SK-N-DZ (cell line): ENCODE results near the gene NMT2. TPM values are rescaled to one million over a fixed set of nuclear protein-coding genes. Genes with fewer than 3 reads are reported as not detected.
"Not testable (repeated sequence)": the region's sequence is repeated elsewhere in the genome, so short reads cannot be mapped to it uniquely, and the experiment has no call there.

Source experiments
- DNase-seq: peaks from one replicate; pipeline ENCODE4 v3.0.0-alpha.2; 2015; ENCODE audit warnings: low spot score
- polyA plus RNA-seq, 2 experiments: library from polyadenylated mRNA; depleted of rRNA; stranded (reverse); fragments of >200 nt; gene quantifications; 2 replicates each; pipeline ENCODE4 v1.2.3, GENCODE V29; 2014

The NMT2 gene
- polyA plus RNA-seq (2014; cell fraction: cytosol; rRNA removed) = 10.8 and 13.0 TPM in 2 replicates
- 11.3 and 15.0 TPM in 2 replicates for polyA plus RNA-seq (2014; cell fraction: nucleus; rRNA removed)

DNA sequence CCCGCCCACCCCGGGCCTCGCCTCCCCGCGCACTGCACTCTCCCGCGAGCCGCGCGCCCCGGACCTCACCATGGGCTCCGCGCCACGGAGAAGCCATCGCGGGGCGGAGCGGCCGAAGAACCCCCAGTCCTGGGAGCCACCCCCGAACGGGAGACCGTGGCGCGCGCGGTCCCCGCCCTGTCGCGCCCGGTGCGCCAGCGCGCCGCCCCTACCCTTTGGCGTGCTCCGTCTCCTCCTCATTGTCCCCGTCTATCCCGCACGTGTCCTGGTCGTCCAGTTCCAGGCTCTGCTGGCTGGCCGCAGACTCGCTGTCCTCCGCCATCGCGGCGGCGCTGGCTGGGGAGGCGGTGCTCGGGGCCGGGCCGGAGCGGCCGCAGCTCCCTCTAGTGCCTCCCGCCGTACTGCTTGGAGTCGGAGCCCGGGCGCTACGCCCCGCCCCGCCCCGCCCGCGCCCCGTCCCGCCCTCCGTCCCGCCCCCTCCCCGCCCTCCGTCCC is at the start of gene NMT2:
NMT2 (minus strand) TSS at position 403 of the 495 bp plus-strand sequence; CDS start at position 322, 81 bp downstream.
- peak; percentile 80 for DNase-seq

DNA sequence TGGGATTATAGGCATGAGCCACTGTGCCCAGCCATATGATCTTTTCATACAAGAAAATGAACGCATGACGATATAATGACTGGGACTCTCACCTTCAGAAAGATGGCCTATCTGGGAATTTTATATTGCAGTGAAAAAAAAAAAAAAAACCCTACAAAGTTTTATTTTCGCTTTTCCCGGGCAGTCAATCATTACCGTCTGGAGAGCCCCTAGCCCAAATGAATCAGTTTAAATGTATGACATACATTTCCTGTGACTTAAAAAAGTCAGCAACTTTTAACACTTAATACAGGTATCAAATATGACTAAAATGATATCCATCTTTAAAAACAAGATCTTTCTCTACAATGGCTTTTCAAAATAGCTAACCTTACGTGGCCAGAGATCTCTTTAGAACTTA is 48.2 kb upstream of the NMT2 start:
- no peak for DNase-seq

DNA sequence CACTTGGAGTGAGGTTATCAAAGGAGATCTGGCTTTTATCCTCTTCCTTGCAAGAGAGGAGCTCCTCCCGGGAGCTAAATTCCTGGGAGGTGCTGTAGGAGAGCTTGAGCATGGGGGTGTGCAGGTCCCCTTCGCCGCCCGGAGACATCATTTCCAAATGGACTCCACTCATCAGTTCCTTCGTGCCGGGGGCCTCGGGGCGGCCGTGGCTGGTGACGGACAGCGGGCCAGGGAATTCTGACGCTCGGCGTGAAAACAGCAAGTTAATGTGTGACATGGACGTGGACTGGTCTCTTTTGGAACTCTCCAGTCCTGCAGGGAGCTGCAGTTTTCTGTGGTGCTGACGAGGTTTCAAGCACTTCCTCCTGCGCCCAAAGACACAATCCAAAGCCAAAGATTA is 45.7 kb upstream of the NMT2 start:
- DNase-seq = no peak

DNA sequence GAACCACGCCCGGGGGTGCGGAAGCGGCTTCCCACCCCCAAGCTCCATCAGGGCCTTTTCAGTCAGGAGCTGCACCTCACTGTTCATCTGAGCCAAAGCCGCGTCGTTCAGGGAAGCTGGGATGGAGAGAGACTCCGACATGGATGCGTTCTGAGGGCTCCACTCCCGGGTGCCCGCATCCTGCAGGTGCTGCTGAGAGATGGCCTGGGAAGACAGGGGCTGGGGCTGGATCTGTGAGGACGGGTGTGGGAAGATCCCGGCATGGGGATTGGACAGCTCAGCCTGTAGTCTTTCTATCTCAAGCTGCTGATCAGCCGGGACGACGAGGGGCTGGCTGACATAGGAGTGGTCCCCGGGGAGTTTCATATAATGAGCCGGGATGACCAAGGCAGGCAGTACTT is 45.0 kb upstream of the NMT2 start:
- DNase-seq = peak; percentile 61

DNA sequence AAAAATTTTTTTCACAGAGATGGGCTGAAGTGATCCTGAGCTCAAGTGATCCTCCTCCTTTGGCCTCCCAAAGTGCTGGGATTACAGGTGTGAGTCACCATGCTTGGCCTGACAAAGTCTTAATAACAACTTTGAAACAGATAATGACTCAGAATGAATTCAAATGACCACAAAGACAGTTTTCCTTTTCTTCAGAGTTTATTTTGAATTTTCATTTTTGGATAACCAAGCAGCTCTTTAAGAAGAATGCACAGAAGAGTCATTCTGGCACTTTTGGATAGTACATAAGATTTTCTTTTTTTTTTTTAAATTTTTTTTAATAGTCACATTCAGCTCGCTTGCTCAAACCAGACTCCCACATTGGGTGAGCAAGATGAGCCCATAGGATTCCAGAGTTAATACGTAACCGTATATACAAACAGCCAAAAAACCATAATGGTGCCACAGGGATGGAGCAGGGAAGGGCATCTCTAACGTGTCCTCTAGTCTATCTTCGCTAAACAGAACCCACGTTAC is 43.0 kb upstream of the NMT2 start:
- no peak for DNase-seq

DNA sequence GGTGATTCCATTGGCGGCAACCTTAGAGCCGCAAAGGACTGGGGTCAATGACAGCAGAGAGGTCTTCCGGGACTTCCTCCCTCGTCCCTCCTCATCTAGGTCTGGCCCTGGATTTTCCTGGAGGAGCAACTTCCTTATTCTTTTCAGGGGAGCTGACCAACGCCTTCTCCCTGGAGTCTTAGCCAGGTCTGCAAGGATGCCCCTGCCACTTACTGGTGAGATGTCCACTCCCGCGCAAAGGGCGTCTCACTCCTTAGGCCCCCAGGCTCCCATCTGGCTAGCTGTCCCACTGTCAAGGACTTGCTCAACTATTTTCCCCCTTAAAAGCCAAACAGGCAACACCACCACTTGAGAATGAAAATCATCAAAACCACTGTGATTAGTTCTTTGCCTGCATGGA is 42.0 kb upstream of the NMT2 start:
- no peak for DNase-seq

DNA sequence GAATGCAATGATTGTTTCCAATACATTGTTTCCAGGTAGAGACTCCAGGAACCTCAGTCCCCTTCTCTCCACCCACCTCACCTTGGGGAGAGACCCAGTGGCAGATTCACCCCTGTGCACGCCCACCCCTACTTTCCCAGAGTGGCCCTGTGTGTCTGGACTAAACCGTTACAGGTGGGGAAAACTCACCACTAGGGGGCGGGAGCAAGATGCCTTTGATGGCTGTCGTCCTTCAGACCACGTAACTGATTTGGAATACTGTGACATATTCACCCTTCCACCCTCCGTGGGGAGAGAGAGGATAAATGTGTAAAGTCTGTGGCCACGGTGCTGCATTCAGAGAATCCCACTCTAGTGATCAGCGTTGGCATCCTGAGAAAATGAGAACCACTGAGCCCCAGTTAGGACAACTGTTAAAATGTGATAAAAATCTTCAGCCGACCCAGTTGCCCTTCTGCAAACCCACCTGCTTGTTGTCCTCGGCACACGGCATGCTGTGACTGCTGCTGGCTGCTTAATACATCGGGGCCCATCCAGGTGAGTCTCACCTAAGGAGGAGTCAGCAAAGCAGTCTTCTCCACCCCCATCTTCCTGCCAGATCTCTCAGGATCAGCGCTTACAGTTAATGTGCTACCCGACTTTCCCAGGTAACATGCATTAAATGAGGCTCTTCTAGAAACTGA is 41.5 kb upstream of the NMT2 start:
- peak; percentile 65 for DNase-seq

DNA sequence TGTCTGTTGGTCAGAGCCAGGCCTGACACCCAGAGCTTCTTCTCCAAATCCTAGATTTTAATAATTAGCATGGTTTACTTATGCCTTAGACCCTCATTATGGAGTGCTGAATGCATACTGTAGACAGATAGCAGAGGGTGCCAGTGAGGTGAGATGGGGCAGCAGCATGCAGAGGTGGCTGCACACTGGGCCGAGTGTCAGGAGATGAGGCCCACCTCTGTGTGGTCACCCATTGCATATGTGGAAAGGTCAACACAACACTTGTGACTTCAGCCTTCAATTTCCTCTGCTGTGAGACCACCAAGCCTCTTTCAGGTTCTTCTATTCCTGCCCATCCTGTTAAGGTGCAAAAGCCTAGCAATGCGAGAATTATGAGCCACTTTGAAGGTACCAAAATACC is 39.7 kb upstream of the NMT2 start:
- no peak for DNase-seq

DNA sequence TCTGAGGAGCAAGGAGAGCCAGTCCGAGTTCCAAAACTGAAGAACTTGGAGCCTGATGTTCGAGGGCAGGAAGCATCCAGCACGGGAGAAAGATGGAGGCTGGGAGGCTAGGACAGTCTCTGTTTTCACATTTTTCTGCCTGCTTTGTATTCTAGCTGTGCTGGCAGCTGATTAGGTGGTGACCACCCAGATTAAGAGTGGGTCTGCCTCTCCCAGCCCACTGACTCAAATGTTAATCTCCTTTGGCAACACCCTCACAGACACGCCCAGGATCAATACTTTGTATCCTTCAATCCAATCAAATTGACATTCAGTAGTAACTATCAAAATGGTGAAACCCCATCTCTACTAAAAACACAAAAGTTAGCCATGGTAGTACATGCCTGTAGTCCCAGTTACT is 38.9 kb upstream of the NMT2 start:
- DNase-seq = not testable (repeated sequence)

DNA sequence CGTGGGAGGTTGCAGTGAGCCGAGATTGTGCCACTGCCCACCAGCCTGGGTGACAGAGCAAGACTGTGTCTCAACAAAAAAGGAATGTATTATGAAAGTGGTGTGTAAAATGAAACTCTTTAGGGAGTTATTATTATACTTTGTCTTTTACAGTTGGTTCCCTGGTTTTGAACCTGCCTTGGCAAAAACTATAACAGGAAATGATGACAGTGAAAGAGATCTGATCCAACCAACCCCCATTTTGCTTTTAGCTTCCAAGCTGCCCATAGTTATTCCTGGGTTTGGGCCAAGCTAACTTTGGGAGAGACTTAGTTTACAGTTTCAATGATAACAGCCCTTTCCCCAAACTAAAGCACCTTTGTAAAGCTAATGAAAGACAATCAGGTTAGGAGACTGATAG is 34.1 kb upstream of the NMT2 start:
- no peak for DNase-seq

DNA sequence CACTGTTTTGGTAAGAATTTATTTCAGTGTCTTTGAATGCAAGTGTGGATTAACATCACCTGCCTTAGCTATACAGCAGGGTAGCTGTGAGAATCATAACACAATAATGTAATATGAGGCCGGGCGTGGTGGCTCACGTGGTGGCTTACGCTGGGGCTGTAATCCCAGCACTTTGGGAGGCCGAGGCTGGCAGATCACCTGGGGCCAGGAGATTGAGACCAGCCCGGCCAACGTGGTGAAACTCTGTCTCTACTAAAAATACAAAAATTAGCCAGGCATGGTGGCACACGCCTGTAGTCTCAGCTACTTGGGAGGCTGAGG is 33.8 kb upstream of the NMT2 start:
- not testable (repeated sequence) for DNase-seq

DNA sequence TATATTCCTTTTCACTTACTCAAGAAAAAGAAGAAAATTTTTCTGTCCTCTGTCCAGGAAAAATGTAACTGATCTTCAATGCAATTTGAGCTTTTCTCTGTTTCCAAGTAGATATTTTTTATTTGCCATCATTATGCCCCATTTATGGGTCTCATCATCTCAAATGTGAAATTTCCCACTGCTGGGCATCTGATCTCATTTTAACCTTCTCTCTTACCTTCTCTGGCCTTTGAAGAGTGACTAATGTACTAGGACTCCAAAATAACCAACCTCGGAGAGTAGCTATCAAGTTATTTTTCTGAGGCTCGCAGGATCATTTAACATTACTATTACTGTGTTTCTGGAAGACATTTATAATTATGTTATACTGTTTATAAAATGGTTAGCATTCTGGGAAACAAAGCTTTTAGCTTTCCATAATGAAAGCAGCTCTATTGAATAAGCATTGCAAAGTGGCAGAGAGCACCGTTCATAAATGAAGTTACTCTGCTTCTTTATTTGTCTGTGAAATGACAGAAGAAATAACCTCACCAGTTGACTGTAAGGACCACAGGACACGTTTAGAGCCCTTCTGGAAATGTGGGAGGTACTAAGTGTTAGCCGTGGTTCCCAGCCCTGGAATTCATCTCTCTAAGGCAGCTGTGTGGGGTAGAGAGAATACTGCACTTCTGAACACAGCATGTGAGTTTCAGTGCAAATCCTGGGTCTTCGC is 33.3 kb upstream of the NMT2 start:
- DNase-seq = no peak

DNA sequence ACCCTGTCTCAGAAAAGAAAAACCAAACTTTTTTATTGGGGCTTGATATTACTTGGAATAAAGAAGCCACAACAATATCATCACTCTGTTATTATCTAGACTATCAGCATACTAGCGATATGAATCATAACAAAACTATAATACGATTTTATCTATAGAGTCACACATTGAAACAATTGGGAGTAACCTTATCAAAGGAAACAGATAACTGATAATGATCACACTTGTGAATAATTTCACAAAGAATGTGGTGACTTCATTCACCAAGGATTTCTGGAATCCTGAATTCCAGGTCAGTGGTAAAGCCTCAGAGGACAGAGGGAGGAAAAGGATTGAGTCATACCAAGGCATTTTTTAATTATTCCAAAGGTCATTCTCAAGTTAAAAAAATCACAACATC is 32.1 kb upstream of the NMT2 start:
- no peak for DNase-seq

DNA sequence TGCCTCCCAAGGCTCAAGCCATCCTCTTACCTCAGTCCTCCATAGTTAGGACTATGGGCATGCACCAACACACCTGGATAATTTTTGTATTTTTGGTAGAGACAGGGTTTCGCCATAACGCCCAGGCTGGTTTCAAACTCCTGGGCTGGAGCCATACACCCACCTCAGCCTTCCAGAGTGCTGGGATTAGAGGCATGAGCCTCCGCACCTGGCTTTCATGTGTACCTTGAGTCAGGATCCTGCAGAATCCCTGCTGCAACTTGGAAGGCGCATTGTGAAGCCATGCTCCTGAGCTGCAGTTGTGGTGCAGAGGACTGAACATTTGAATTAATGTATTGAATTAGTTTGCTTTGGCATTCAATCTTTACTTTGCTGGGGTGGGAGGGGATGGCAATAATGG is 29.4 kb upstream of the NMT2 start:
- no peak for DNase-seq

DNA sequence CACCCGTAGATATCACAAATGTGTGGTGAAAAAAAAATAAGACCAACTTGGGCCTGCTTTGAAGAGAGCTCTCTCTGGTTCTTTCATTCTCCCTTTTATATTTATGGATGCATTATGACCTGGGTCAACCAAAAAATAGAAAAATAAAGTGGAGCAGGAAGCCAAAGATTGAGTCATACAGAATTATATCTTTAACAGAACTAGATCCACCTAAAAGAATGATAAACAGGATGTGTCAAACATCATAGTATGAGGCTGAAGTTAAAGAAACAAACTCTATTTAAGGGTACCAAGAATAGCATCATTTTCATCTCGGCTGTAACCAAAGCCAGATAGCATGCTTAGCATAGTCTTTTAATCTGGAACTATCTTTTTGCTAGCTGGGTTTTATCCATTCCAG is 28.8 kb upstream of the NMT2 start:
- no peak for DNase-seq

DNA sequence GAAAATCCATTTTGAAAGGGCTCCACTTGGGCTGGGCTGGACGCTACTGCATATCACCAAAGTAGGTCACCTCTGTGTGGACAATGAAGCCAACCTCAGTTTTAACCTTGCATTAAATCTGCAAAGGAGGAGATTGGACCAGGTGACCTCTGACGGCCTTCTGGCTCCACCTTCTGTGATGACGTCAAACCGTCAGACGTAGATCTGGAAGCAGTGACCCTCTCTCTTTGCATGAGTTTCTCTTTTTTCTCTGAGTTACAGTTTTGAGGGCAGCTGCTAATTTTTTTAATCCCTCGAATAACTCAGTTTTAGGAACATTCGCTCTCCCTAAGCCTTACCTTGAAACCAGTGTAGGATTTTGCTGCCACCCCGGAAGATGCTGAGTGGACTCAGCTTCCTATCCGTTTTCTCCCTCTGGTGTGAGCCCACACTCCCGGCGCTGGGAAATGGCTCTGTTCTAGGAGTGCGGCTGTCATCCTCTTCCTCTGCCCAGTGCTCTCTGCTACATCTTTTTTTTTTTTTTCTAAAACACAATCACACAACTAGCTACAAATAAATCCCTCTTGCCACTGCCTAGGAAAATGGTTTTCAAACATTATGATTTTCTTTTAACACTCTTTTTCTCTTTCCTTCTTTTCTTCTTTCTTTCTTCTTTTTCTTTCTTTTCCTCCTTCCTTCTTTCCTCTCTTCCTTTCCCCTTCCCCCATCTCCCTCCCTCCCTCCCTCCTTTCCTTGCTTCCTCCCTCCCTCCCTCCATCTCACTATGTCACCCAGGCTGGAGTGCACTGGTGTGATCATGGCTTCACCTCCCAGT is 27.7 kb upstream of the NMT2 start:
- no peak for DNase-seq

DNA sequence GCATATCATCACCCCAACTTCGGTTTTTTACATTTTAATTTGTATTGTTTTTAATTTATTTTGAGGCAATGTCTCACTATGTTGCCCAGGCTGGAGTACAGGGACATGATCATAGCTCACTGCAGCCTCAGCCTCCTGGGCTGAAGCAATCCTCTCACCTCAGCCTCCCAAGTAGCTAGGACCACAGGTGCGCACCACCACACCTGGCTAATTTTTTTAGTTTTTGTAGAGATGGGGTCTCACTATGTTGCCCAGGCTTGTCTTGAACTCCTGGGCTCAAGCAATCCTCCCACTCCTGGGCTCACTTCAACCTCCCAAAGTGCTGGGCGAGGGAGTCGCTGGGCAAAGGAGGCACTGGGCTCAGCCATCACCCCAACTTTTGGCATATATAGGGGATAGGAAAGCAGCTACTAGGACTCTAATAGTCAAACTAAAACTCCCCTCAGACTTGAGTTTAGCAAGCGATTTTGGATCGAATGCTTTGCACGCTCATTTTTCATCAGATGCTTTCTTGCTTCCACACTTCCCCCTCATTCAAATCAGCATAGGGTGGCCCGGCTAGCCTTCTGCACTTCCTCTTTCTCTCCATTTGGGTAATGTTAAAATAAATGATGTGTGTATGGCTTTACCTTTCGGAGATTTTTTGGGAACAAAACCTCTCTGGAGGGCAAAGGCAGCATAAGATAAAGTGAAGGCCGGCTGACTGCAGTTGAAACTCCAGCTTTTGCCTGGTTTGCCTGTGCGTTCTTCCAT is 20.8 kb upstream of the NMT2 start:
- no peak for DNase-seq

DNA sequence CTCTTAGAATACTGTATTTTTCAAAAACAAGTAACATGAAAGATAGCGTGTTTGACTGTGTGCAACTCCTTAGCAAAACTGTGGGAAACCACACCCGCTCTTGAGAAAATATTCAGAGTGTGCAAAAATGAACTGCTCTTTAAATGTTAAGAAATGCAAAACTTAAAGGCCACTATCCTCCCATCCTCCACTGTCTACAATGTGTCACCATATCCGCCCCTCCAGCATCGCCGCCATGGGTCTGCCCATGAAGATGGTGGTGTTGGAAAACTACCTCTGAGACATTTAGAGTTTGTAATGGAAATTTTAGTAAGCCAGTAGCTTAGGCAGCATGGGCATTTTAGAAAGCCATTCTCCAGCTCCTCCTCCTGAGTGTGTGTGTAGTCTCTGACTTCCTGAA is 20.1 kb upstream of the NMT2 start:
- DNase-seq = no peak

DNA sequence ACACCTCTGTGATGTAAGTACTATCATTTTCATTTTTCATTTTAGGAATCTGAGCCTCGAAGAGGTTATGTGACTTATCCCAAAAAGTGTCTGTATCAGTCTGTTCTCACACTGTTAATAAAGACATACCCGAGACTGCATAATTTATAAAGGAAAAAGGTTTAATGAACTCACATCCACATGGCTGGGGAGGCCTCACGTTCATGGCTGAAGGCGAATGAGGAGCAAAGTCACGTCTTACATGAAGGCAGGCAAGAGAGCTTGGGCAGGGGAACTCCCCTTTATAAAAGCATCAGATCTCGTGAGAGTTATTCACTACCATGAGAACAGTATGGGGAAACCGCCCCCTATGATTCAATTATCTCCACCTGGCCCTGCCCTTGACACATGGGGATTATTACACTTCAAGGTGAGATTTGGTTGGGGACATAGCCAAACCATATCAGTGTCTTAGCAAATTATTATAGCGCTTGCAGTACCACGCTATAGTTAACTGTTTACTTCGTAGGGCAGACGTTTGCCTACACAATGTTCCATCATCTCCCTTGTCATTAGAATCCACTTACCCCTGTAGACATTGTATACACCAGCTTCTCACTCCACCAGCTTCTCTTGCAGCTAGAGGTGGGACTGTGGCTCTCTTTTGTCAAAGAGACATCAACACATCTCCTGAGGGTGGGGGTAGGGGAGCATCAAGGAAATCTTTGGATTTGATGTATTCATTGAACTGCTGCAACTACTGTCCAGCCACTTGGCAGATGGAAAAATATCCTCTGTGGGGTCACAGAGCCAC is 15.4 kb upstream of the NMT2 start:
- no peak for DNase-seq

DNA sequence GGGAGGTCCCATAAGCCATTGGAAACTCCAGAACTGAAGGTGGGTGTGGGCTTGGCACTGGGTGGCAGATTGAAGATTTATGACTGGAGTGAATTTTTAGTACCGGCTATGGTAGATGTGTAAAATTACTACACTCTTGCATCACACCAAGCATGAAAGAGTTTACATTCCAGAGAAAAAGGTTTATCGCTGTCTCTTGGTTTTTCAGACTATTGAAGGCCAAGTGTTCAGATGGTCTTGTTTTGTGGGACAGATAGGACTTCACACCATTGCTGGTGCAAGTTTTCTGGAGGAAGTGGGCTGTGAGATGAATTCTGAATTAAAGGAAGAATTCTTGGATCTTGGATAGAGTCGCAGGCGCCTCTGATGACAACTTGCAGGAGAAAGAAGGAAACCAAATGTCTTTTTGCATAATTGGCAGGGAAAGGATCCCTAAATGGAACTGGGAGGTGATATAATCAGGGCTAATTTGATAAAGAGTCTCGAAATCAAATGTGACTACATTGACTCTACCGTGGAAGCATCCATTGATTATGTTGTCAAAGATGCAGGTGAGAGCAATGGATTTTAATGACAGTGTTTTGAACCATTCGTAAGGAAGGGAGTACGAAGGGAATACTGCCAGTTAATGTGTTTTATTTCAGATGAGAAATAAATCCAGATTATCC is 14.2 kb upstream of the NMT2 start:
- peak; percentile 60 for DNase-seq
